WTC11 (cell line): ENCODE results near the gene CCL16. TPM values are rescaled to one million over a fixed set of nuclear protein-coding genes. Genes with fewer than 3 reads are reported as not detected.

Source experiments
- ATAC-seq: fragments of 200-7000 bp; cut with Tn5 transposase; 2 replicates; pipeline ENCODE4 v1.10.0; 2021; ENCODE audit warnings: mild to moderate bottlenecking, moderate library complexity
- CTCF ChIA-PET: fragments of 300-600 bp; sonication (Branson Sonifier 250); formaldehyde crosslinking; loops from one replicate; lab custom pipeline; 2021; ENCODE audit warnings: antibody characterized with exemption; lab: Charles Lee
- POLR2A ChIA-PET: fragments of 350-600 bp; sonication (Branson Sonifier 250); formaldehyde crosslinking; loops from one replicate; lab custom pipeline; 2021; ENCODE audit warnings: antibody characterized with exemption; lab: Charles Lee
- DNase-seq: peaks from one replicate; pipeline ENCODE4 v3.0.0; 2021; ENCODE audit warnings: low spot score
- H3K27ac Mint-ChIP-seq: 2 replicates; pipeline ENCODE4 v1.8.0; 2021; ENCODE audit warnings: mixed read lengths
- H3K27me3 Mint-ChIP-seq: 2 replicates; pipeline ENCODE4 v1.8.0; 2021; ENCODE audit warnings: low read depth, mild to moderate bottlenecking, moderate library complexity, mixed read lengths
- H3K36me3 Mint-ChIP-seq: 2 replicates; pipeline ENCODE4 v1.8.0; 2021; ENCODE audit warnings: mixed read lengths
- H3K4me1 Mint-ChIP-seq: 2 replicates; pipeline ENCODE4 v1.8.0; 2022; ENCODE audit warnings: mixed read lengths
- H3K4me3 Mint-ChIP-seq: 2 replicates; pipeline ENCODE4 v1.8.0; 2021; ENCODE audit warnings: mild to moderate bottlenecking, moderate library complexity, mixed read lengths
- H3K9me3 Mint-ChIP-seq: 2 replicates; pipeline ENCODE4 v1.8.0; 2021; ENCODE audit warnings: mixed read lengths
- ESRRA ChIP-seq: sonication (generic); formaldehyde crosslinking; IDR thresholded peaks from 2 replicates; pipeline ENCODE4 v1.8.1; 2022; ENCODE audit warnings: mild to moderate bottlenecking, missing genetic modification reagents, borderline replicate concordance
- ETV6 ChIP-seq: sonication (generic); formaldehyde crosslinking; IDR thresholded peaks from 2 replicates; pipeline ENCODE4 v1.8.1; 2022; ENCODE audit warnings: mild to moderate bottlenecking, missing genetic modification reagents
- FOXP1 ChIP-seq: sonication (generic); formaldehyde crosslinking; IDR thresholded peaks from 2 replicates; pipeline ENCODE4 v1.8.0; 2022; ENCODE audit warnings: missing genetic modification reagents, mild to moderate bottlenecking, moderate library complexity, borderline replicate concordance
- GTF2I ChIP-seq: fragments of 250-450 bp; sonication (Bioruptor Pico); conservative IDR thresholded peaks from 2 replicates; pipeline ENCODE4 v1.4.0; 2021; ENCODE audit warnings: mild to moderate bottlenecking
- MXD4 ChIP-seq: fragments of 250-450 bp; sonication (Bioruptor Pico); IDR thresholded peaks from 2 replicates; pipeline ENCODE4 v1.8.0; 2021; ENCODE audit warnings: mild to moderate bottlenecking, moderate library complexity, borderline replicate concordance
- MYBL2 ChIP-seq: sonication (generic); formaldehyde crosslinking; IDR thresholded peaks from 2 replicates; pipeline ENCODE4 v1.8.1; 2023; ENCODE audit warnings: mild to moderate bottlenecking, moderate library complexity, missing genetic modification reagents
- NFE2L1 ChIP-seq: sonication (generic); formaldehyde crosslinking; IDR thresholded peaks from 2 replicates; pipeline ENCODE4 v1.8.1; 2023; ENCODE audit warnings: missing genetic modification reagents
- NR3C1 ChIP-seq: sonication (generic); formaldehyde crosslinking; conservative IDR thresholded peaks from 2 replicates; pipeline ENCODE4 v1.8.1; 2023; ENCODE audit warnings: low read depth, mild to moderate bottlenecking, missing genetic modification reagents
- RORB ChIP-seq: fragments of 250-450 bp; sonication (Bioruptor Pico); IDR thresholded peaks from 2 replicates; pipeline ENCODE4 v1.9.0; 2021; ENCODE audit warnings: mild to moderate bottlenecking
- ZBTB21 ChIP-seq: sonication (generic); formaldehyde crosslinking; IDR thresholded peaks from 2 replicates; pipeline ENCODE4 v1.8.1; 2023; ENCODE audit warnings: mild to moderate bottlenecking, missing genetic modification reagents, borderline replicate concordance
- ZNF396 ChIP-seq: fragments of 250-450 bp; sonication (Bioruptor Pico); IDR thresholded peaks from 2 replicates; pipeline ENCODE4 v1.8.0; 2021; ENCODE audit warnings: mild to moderate bottlenecking, moderate library complexity, borderline replicate concordance
- ZNF416 ChIP-seq: fragments of 250-450 bp; sonication (Bioruptor Pico); IDR thresholded peaks from 2 replicates; pipeline ENCODE4 v1.9.0; 2021; ENCODE audit warnings: mild to moderate bottlenecking, inconsistent platforms
- total RNA-seq: library from RNA; stranded (reverse); gene quantifications from 3 replicates; pipeline ENCODE4 v1.2.3, GENCODE V29; 2021
- TF ChIP-seq, protein P1 (sequence below): sonication (generic); formaldehyde crosslinking; IDR thresholded peaks from 2 replicates; pipeline ENCODE4 v1.8.0; 2023; ENCODE audit warnings: missing genetic modification reagents
- TF ChIP-seq, protein P2 (sequence below): fragments of 200-600 bp; IDR thresholded peaks from 2 replicates; pipeline ENCODE4 v1.8.0; 2022; ENCODE audit warnings: antibody characterized with exemption
- TF ChIP-seq, protein P3 (sequence below): sonication (generic); formaldehyde crosslinking; IDR thresholded peaks from 2 replicates; pipeline ENCODE4 v1.8.1; 2022; ENCODE audit warnings: low read depth, mild to moderate bottlenecking, moderate library complexity, missing genetic modification reagents, borderline replicate concordance
- TF ChIP-seq, protein P4 (sequence below): sonication (generic); formaldehyde crosslinking; IDR thresholded peaks from 2 replicates; pipeline ENCODE4 v1.8.1; 2022; ENCODE audit warnings: low read depth, missing genetic modification reagents, borderline replicate concordance
- TF ChIP-seq, protein P5 (sequence below): sonication (generic); formaldehyde crosslinking; IDR thresholded peaks from 2 replicates; pipeline ENCODE4 v1.8.0; 2022; ENCODE audit warnings: mild to moderate bottlenecking, missing genetic modification reagents
- TF ChIP-seq, protein P6 (sequence below): sonication (generic); formaldehyde crosslinking; IDR thresholded peaks from 2 replicates; pipeline ENCODE4 v1.8.1; 2023; ENCODE audit warnings: mild to moderate bottlenecking, missing genetic modification reagents, moderate library complexity

The CCL16 gene
- total RNA-seq, 1 experiment from 2014 or later = not detected

DNA sequence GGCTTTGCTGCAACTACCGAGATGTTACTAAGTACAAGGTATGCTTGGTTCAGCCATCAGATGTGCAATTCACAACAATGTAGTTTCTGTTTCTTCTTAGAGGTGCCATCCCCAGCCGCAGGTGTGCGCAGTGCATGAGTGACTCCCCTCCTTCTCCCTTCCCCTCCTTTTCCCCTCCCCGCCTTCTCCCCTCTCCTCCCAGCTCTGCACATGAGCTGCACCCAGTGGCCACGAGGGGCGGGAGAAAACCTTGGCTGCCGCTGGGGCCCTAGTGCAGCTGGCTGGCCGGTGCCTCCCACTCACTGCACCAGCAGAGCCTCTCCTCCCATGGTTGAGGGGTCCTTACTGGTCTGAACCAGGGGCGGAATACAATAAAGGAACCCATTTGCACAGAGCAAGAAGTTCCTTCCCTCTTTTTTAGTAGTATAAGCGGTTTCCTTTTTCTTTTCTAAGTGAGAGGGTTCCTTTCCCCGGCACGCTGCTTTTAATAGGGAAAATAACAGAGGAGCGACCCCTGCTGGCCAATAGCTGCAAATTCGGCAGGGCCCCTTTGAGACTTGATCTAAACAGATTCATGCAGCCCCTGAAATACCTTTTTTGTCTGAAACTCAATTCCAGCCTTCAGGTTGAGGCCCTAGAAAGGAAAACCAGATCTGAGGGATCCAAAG, 27.8 kb upstream of the CCL16 start:
- no peak overlapping the region for H3K4me3 Mint-ChIP-seq
- H3K4me1 Mint-ChIP-seq = no peaks in the 10 kb centered on the region
- TF ChIP-seq, protein P1, sequence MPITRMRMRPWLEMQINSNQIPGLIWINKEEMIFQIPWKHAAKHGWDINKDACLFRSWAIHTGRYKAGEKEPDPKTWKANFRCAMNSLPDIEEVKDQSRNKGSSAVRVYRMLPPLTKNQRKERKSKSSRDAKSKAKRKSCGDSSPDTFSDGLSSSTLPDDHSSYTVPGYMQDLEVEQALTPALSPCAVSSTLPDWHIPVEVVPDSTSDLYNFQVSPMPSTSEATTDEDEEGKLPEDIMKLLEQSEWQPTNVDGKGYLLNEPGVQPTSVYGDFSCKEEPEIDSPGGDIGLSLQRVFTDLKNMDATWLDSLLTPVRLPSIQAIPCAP (CRISPR knock-in tag) = no peak
- TF ChIP-seq MYBL2 (CRISPR knock-in tag) (no peak), NR3C1 (CRISPR knock-in tag) (no peak)
- TF ChIP-seq, protein P2, sequence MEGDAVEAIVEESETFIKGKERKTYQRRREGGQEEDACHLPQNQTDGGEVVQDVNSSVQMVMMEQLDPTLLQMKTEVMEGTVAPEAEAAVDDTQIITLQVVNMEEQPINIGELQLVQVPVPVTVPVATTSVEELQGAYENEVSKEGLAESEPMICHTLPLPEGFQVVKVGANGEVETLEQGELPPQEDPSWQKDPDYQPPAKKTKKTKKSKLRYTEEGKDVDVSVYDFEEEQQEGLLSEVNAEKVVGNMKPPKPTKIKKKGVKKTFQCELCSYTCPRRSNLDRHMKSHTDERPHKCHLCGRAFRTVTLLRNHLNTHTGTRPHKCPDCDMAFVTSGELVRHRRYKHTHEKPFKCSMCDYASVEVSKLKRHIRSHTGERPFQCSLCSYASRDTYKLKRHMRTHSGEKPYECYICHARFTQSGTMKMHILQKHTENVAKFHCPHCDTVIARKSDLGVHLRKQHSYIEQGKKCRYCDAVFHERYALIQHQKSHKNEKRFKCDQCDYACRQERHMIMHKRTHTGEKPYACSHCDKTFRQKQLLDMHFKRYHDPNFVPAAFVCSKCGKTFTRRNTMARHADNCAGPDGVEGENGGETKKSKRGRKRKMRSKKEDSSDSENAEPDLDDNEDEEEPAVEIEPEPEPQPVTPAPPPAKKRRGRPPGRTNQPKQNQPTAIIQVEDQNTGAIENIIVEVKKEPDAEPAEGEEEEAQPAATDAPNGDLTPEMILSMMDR = peak; percentile 56
- ChIA-PET POLR2A (no interaction called here), CTCF (interaction anchor here (0.6 to 2.0 kb wide), 16 partner anchors 9 to 1096 kb away, joined by 3 to 11 read pairs (median 4); partner anchors contain the start of gene CCL16)
- H3K27ac Mint-ChIP-seq = no peak overlapping the region
- H3K27me3 Mint-ChIP-seq = no peaks in the 10 kb centered on the region
- DNase-seq = peak; percentile 39
- H3K36me3 Mint-ChIP-seq = peaks cover 28% of the 10 kb centered on the region
- peaks cover 61% of the 10 kb centered on the region for H3K9me3 Mint-ChIP-seq
- ATAC-seq = peak; percentile 55

DNA sequence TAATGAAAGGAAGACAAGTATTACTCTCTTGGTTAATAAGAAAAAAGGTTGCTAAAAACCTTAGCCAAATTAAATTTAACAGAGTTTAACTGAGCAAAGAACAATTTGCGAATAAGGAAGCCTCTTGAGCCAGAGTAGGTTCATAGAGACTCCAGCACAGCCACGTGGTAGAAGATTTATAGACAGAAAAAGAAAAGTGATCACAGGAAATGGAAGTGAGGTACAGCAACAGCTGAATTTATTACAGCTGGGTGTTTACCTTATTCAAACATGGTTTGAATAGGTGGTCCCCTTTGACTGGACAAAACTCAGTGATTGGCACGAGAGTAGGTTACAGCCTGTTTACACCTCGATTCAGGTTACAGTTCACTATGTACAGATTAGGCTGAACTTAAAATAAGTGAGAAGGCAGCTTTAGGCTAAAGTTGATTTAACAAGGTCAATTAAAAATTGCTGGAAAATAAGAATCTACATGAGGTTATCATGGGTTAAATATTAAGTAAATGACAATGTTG, 23.4 kb upstream of the CCL16 start:
- CTCF ChIA-PET = interaction anchor here (0.7 to 2.2 kb wide), 5 partner anchors 23 to 144 kb away, joined by 3 to 11 read pairs (median 4); no protein-coding TSS in a partner anchor
- Mint-ChIP-seq H3K27me3 (no peaks in the 10 kb centered on the region), H3K4me1 (peaks cover 8% of the 10 kb centered on the region), H3K4me3 (no peak overlapping the region), H3K36me3 (peaks cover 14% of the 10 kb centered on the region)
- ATAC-seq = no peak
- no peak for DNase-seq
- no peak for TF ChIP-seq ETV6
- TF ChIP-seq, protein P3, sequence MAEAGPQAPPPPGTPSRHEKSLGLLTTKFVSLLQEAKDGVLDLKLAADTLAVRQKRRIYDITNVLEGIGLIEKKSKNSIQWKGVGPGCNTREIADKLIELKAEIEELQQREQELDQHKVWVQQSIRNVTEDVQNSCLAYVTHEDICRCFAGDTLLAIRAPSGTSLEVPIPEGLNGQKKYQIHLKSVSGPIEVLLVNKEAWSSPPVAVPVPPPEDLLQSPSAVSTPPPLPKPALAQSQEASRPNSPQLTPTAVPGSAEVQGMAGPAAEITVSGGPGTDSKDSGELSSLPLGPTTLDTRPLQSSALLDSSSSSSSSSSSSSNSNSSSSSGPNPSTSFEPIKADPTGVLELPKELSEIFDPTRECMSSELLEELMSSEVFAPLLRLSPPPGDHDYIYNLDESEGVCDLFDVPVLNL (CRISPR knock-in tag) = no peak
- TF ChIP-seq NFE2L1 (CRISPR knock-in tag) = no peak
- TF ChIP-seq ZBTB21 (CRISPR knock-in tag) = no peak
- TF ChIP-seq ESRRA (CRISPR knock-in tag) = no peak
- no peak for TF ChIP-seq FOXP1 (CRISPR knock-in tag)
- no peak for TF ChIP-seq RORB (CRISPR knock-in tag)
- TF ChIP-seq, all 79 proteins: peak for 0
- POLR2A ChIA-PET = no interaction called here
- Mint-ChIP-seq H3K9me3 (peaks cover 27% of the 10 kb centered on the region), H3K27ac (no peak overlapping the region)

DNA sequence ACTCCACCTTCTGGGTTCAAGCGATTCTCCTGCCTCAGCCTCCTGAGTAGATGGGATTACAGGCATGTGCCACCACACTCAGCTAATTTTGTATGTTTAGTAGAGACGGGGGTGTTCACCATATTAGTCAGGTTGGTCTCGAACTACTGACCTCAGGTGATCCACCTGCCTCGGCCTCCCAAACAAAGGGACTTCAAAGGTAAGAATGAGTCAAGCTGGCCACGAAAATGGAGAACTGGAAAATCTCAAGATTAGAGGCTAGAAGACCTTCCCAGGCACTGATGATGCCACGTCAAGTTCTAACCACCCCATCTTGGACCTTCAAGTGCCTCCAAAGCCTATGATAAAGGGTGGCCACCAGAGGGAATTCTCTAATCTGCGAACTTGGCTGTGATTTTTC, 21.3 kb upstream of the CCL16 start:
- H3K27ac Mint-ChIP-seq = no peak overlapping the region
- CTCF ChIA-PET = no interaction called here
- no peak overlapping the region for H3K4me3 Mint-ChIP-seq
- H3K27me3 Mint-ChIP-seq = peaks cover 3% of the 10 kb centered on the region; the same call in 1 of the 2 replicates
- TF ChIP-seq, protein P2 = no peak
- TF ChIP-seq MXD4 = no peak
- TF ChIP-seq GTF2I (CRISPR knock-in tag) = no peak
- no peak for TF ChIP-seq ZNF396 (CRISPR knock-in tag)
- no peak for TF ChIP-seq ZNF416
- TF ChIP-seq, protein P4, sequence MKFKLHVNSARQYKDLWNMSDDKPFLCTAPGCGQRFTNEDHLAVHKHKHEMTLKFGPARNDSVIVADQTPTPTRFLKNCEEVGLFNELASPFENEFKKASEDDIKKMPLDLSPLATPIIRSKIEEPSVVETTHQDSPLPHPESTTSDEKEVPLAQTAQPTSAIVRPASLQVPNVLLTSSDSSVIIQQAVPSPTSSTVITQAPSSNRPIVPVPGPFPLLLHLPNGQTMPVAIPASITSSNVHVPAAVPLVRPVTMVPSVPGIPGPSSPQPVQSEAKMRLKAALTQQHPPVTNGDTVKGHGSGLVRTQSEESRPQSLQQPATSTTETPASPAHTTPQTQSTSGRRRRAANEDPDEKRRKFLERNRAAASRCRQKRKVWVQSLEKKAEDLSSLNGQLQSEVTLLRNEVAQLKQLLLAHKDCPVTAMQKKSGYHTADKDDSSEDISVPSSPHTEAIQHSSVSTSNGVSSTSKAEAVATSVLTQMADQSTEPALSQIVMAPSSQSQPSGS (CRISPR knock-in tag) = no peak
- TF ChIP-seq, protein P5, sequence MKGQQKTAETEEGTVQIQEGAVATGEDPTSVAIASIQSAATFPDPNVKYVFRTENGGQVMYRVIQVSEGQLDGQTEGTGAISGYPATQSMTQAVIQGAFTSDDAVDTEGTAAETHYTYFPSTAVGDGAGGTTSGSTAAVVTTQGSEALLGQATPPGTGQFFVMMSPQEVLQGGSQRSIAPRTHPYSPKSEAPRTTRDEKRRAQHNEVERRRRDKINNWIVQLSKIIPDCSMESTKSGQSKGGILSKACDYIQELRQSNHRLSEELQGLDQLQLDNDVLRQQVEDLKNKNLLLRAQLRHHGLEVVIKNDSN (CRISPR knock-in tag) = no peak
- TF ChIP-seq, protein P6, sequence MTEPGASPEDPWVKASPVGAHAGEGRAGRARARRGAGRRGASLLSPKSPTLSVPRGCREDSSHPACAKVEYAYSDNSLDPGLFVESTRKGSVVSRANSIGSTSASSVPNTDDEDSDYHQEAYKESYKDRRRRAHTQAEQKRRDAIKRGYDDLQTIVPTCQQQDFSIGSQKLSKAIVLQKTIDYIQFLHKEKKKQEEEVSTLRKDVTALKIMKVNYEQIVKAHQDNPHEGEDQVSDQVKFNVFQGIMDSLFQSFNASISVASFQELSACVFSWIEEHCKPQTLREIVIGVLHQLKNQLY = no peak
- POLR2A ChIA-PET = no interaction called here
- ATAC-seq (no peak), DNase-seq (no peak)
- H3K36me3 Mint-ChIP-seq = no peaks in the 10 kb centered on the region
- peaks cover 6% of the 10 kb centered on the region for H3K9me3 Mint-ChIP-seq
- peaks cover 8% of the 10 kb centered on the region for H3K4me1 Mint-ChIP-seq
